Endodermal cell (in vitro differentiated cells): ENCODE data around the gene GRN. TPM values are rescaled to one million over a fixed set of nuclear protein-coding genes. Genes with fewer than 3 reads are reported as not detected.

Experiments used
- DNase-seq: peaks from one replicate; pipeline ENCODE4 v3.0.0-alpha.2; 2017
- H3K27ac ChIP-seq: 2 replicates; pipeline ENCODE4 v1.5.1; 2013; ENCODE audit warnings: mild to moderate bottlenecking, low read depth, low read length, moderate library complexity
- H3K27me3 ChIP-seq: 2 replicates; pipeline ENCODE4 v1.6.1; 2013; ENCODE audit warnings: mild to moderate bottlenecking, low read length, moderate library complexity; ENCODE audit not compliant: insufficient read depth, control insufficient read depth, poor library complexity, severe bottlenecking
- H3K36me3 ChIP-seq: 2 replicates; pipeline ENCODE4 v1.7.0; 2013; ENCODE audit warnings: mild to moderate bottlenecking, low read length, moderate library complexity; ENCODE audit not compliant: control insufficient read depth, insufficient read depth
- H3K4me1 ChIP-seq: one replicate; pipeline ENCODE4 v1.7.0; 2013; ENCODE audit warnings: low read length; ENCODE audit not compliant: control insufficient read depth, insufficient read depth
- H3K4me3 ChIP-seq: 2 replicates; pipeline ENCODE4 v1.5.1; 2013; ENCODE audit warnings: mild to moderate bottlenecking, low read length, moderate library complexity
- H3K9ac ChIP-seq: 2 replicates; pipeline ENCODE4 v1.6.1; 2013; ENCODE audit warnings: mild to moderate bottlenecking, low read length, moderate library complexity; ENCODE audit not compliant: poor library complexity, severe bottlenecking; ENCODE audit errors: extremely low read depth
- H3K9me3 ChIP-seq: 2 replicates; pipeline ENCODE4 v1.6.1; 2013; ENCODE audit warnings: mild to moderate bottlenecking, low read length, moderate library complexity; ENCODE audit not compliant: control insufficient read depth
- H3K27ac Mint-ChIP-seq: 2 replicates; pipeline ENCODE4 v1.8.0; 2020; ENCODE audit warnings: mixed read lengths
- H3K27me3 Mint-ChIP-seq: 2 replicates; pipeline ENCODE4 v1.8.0; 2021; ENCODE audit warnings: mild to moderate bottlenecking, mixed read lengths; ENCODE audit not compliant: insufficient read depth
- H3K36me3 Mint-ChIP-seq: 2 replicates; pipeline ENCODE4 v1.8.0; 2020; ENCODE audit warnings: low read depth, mixed read lengths
- H3K4me1 Mint-ChIP-seq: 2 replicates; pipeline ENCODE4 v1.8.0; 2020; ENCODE audit warnings: mixed read lengths
- H3K4me3 Mint-ChIP-seq: 2 replicates; pipeline ENCODE4 v1.8.0; 2020; ENCODE audit warnings: mild to moderate bottlenecking, moderate library complexity, mixed read lengths
- H3K9me3 Mint-ChIP-seq: 2 replicates; pipeline ENCODE4 v1.8.0; 2020; ENCODE audit warnings: mild to moderate bottlenecking, mixed read lengths
- WGBS, 2 experiments: methylation state at CpG; one replicate each; pipeline versions ENCODE4 v1.1.5 to v1.1.7; 2013; ENCODE audit warnings: missing lambda C conversion rate in 2 of 2, mixed read lengths in 1 of 2; ENCODE audit not compliant: insufficient coverage in 1 of 2, insufficient read length in 1 of 2; 5-methylcytosine and 5-hydroxymethylcytosine counted together
- total RNA-seq, 2 donors: library from RNA; stranded (reverse); fragmentation: NEBNext Ultra II Directional in 1 of 2; extraction: Animal tissue kit (Norgen Biotek cat#: 25700) in 1 of 2; gene quantifications; 2 replicates in 1 of 2; 3 replicates in 1 of 2; pipeline ENCODE4 v1.2.1, GENCODE V29; 2021
- TF ChIP-seq, protein P1 (sequence below): fragments of 200-600 bp; sonication (generic); conservative IDR thresholded peaks from 2 replicates; pipeline ENCODE4 v1.5.0; 2021; ENCODE audit warnings: antibody characterized with exemption, mild to moderate bottlenecking

The GRN gene
- total RNA-seq, 2 donors from 2014 or later = 178 to 205 TPM

DNA sequence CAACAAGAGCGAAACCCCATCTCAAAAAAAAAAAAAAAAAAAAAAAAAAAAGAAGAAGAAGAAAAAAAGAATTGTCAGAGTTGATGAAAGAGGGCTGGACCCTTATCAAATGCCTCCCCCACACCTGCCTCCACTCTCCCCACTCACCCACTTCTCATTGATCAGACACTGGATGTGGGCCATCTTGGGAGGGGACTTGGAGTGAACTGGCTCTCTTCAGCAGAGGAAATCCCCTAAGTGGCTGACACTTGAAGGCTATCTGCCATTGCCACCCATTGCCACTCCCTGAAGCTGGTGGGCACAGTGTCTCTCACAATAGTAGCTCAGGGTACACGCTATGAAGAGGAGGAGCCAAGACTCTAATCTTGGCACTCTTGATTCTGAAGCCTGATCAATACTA lies 42.7 kb downstream of the GRN start:
- H3K27me3 ChIP-seq = peaks cover 29% of the 10 kb centered on the region
- Mint-ChIP-seq H3K27ac (no peak overlapping the region), H3K4me1 (peaks cover 9% of the 10 kb centered on the region), H3K4me3 (no peak overlapping the region), H3K9me3 (no peaks in the 10 kb centered on the region), H3K27me3 (peaks cover 47% of the 10 kb centered on the region), H3K36me3 (no peaks in the 10 kb centered on the region)
- no peak overlapping the region for H3K9ac ChIP-seq
- H3K9me3 ChIP-seq = no peaks in the 10 kb centered on the region
- WGBS, 2 experiments = 92% methylated on average over 1 of the region's 2 CpGs; no CpG with 5 or more reads in 1 of the 2 experiments
- DNase-seq = peak; percentile 28
- TF ChIP-seq, protein P1, sequence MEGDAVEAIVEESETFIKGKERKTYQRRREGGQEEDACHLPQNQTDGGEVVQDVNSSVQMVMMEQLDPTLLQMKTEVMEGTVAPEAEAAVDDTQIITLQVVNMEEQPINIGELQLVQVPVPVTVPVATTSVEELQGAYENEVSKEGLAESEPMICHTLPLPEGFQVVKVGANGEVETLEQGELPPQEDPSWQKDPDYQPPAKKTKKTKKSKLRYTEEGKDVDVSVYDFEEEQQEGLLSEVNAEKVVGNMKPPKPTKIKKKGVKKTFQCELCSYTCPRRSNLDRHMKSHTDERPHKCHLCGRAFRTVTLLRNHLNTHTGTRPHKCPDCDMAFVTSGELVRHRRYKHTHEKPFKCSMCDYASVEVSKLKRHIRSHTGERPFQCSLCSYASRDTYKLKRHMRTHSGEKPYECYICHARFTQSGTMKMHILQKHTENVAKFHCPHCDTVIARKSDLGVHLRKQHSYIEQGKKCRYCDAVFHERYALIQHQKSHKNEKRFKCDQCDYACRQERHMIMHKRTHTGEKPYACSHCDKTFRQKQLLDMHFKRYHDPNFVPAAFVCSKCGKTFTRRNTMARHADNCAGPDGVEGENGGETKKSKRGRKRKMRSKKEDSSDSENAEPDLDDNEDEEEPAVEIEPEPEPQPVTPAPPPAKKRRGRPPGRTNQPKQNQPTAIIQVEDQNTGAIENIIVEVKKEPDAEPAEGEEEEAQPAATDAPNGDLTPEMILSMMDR = no peak
- H3K36me3 ChIP-seq = no peaks in the 10 kb centered on the region
- H3K4me3 ChIP-seq = no peak overlapping the region
- no peak overlapping the region for H3K27ac ChIP-seq
- H3K4me1 ChIP-seq = peaks cover 3% of the 10 kb centered on the region

DNA sequence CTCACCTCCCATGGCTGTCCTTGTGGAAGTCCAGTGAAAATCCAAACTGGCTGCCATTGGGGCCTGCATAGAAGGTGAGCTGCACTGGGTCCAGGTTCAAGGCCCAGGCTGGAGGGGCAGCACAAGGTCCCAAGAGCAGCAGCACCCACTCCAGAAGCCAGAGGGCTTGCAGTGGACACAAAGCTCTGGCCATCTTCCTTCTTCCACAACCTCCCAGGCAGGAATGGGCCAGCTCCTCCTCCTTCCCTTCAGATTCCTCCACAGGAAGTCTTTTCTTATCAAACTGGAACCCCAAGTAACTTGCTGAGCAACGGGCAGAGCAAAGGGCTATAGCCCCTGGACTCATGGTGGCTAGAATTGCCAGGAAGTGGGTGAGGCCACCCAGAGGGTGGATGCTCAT lies 44.2 kb downstream of the GRN start, which contains the start of gene ITGA2B:
TSS of gene ITGA2B (minus strand) at position 369 of the 400 bp plus-strand sequence. CDS start at position 193, 176 bp downstream.
- Mint-ChIP-seq H3K27me3 (peaks cover 33% of the 10 kb centered on the region), H3K27ac (no peak within 1 kb of the TSS), H3K4me1 (peaks cover 5% of the 10 kb centered on the region), H3K4me3 (no peak within 1 kb of the TSS), H3K9me3 (no peaks in the 10 kb centered on the region), H3K36me3 (no peaks in the 10 kb centered on the region)
- no peaks in the 10 kb centered on the region for H3K9me3 ChIP-seq
- H3K27me3 ChIP-seq = peaks cover 21% of the 10 kb centered on the region
- WGBS, 2 experiments = 81% methylated on average over 1 of the region's 1 CpG; no CpG with 5 or more reads in 1 of the 2 experiments
- H3K4me3 ChIP-seq = no peak within 1 kb of the TSS
- DNase-seq = no peak
- H3K4me1 ChIP-seq = no peaks in the 10 kb centered on the region
- H3K27ac ChIP-seq = no peak within 1 kb of the TSS
- TF ChIP-seq, protein P1 = no peak
- no peak within 1 kb of the TSS for H3K9ac ChIP-seq
- no peaks in the 10 kb centered on the region for H3K36me3 ChIP-seq

DNA sequence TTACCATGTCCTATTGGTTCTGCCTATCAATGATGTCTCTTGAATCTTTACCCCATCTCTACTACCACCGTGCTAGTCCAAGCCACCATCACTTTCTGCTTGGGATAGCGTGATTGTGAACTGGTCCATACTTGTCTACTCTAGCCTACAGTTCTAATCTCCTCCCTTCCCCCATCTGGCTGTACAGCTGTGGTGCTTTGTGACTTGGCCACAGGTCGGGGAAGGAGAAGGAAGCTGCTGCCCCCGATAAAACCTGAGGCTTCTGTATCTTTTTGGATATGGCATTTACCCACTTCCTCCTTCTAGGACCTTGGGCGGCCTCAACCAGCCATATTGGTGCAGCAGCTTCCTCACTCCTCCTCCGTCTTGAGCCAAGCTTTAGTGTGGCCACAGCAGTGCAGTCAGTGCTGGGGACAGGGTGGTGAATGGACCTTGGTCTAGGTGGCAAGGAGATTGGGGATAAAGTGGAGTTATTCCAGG lies 44.7 kb downstream of the GRN start:
- H3K9ac ChIP-seq = no peak overlapping the region
- H3K9me3 ChIP-seq = no peaks in the 10 kb centered on the region
- WGBS, 2 experiments = 94 to 100% methylated on average over 4 to 6 of the region's 6 CpGs
- H3K27me3 ChIP-seq = peaks cover 17% of the 10 kb centered on the region
- Mint-ChIP-seq H3K27ac (no peak overlapping the region), H3K27me3 (peaks cover 28% of the 10 kb centered on the region), H3K36me3 (no peaks in the 10 kb centered on the region), H3K4me3 (no peak overlapping the region), H3K9me3 (no peaks in the 10 kb centered on the region), H3K4me1 (peaks cover 2% of the 10 kb centered on the region)
- TF ChIP-seq, protein P1 = no peak
- DNase-seq = no peak
- H3K36me3 ChIP-seq = no peaks in the 10 kb centered on the region
- H3K4me3 ChIP-seq = no peak overlapping the region
- no peaks in the 10 kb centered on the region for H3K4me1 ChIP-seq
- no peak overlapping the region for H3K27ac ChIP-seq
